GM12878 (cell line): ENCODE results near the gene RARRES2. TPM values are rescaled to one million over a fixed set of nuclear protein-coding genes. Genes with fewer than 3 reads are reported as not detected.
"Not testable (repeated sequence)": the region's sequence is repeated elsewhere in the genome, so short reads cannot be mapped to it uniquely, and the experiment has no call there.

Experiments used
- ATAC-seq: fragments of 200-7000 bp; cut with Tn5 transposase; 3 replicates; pipeline ENCODE4 v1.9.1; 2020; ENCODE audit warnings: mild to moderate bottlenecking, moderate library complexity
- BruUV-seq: library from RNA; stranded (reverse); fragments of 400-500 nt; replicated peaks from 2 replicates; lab custom pipeline; 2021; lab: Mats Ljungman, UMichigan
- CTCF ChIA-PET: fragments of 300-600 bp; sonication (Branson Sonifier 250); formaldehyde crosslinking; extraction: SDS; loops from one replicate; lab custom pipeline; 2021; ENCODE audit warnings: inconsistent platforms; lab: Yijun Ruan, JAX
- POLR2A ChIA-PET: fragments of 350-600 bp; formaldehyde crosslinking; extraction: SDS; loops from one replicate; lab custom pipeline; 2021; ENCODE audit warnings: inconsistent platforms; lab: Charles Lee
- RAD21 ChIA-PET: fragments of 300-600 bp; sonication (Branson Sonifier 250); formaldehyde crosslinking; loops from one replicate; lab custom pipeline; 2023; ENCODE audit warnings: antibody characterized with exemption; ENCODE audit not compliant: unreplicated experiment; lab: Charles Lee
- SMC1A ChIA-PET: fragments of 300-600 bp; sonication (Branson Sonifier 250); formaldehyde crosslinking; loops from one replicate; lab custom pipeline; 2023; ENCODE audit not compliant: unreplicated experiment, uncharacterized antibody; lab: Charles Lee
- DNase-seq: peaks from one replicate; pipeline ENCODE4 v3.0.0-alpha.2; 2011; ENCODE audit warnings: low read depth, low spot score
- FAIRE-seq: peaks from 3 replicates; lab custom pipeline; 2011; peaks lifted over from hg19 to GRCh38; lab: Jason Lieb, UNC
- H2AFZ ChIP-seq: 2 replicates; pipeline ENCODE4 v1.6.0; 2011; ENCODE audit warnings: low read depth, low read length, control low read depth; ENCODE audit not compliant: control insufficient read depth
- H3K27ac ChIP-seq: 2 replicates; pipeline ENCODE4 v1.5.1; 2011; ENCODE audit warnings: control low read depth; ENCODE audit not compliant: control insufficient read depth, insufficient read depth
- H3K27me3 ChIP-seq, 2 experiments: replicated peaks in 1 of 2; 2 replicates each; pipeline versions ENCODE4 v1.6.0 to v1.6.1; 2011; ENCODE audit warnings: low read length in 1 of 2; ENCODE audit not compliant: control insufficient read depth in 2 of 2, insufficient read depth in 2 of 2
- H3K36me3 ChIP-seq, 2 experiments: 2 replicates each; pipeline ENCODE4 v1.5.1; 2011; ENCODE audit warnings: low read length in 1 of 2; ENCODE audit not compliant: control insufficient read depth in 2 of 2, insufficient read depth in 2 of 2
- H3K4me1 ChIP-seq: 2 replicates; pipeline ENCODE4 v1.6.1; 2011; ENCODE audit warnings: mild to moderate bottlenecking, low read length, moderate library complexity, mixed read lengths; ENCODE audit not compliant: control insufficient read depth, insufficient read depth
- H3K4me2 ChIP-seq: 2 replicates; pipeline ENCODE4 v1.6.0; 2011; ENCODE audit warnings: control low read depth; ENCODE audit not compliant: control insufficient read depth, insufficient read depth
- H3K4me3 ChIP-seq: fragments of 200-600 bp; sonication (generic); 2 replicates; pipeline ENCODE4 v1.5.1; 2016
- H3K79me2 ChIP-seq: 2 replicates; pipeline ENCODE4 v1.6.0; 2011; ENCODE audit warnings: low read length; ENCODE audit not compliant: control insufficient read depth, insufficient read depth
- H3K9ac ChIP-seq: 2 replicates; pipeline ENCODE4 v1.8.0; 2011; ENCODE audit warnings: low read length, control low read depth, mixed read lengths; ENCODE audit not compliant: control insufficient read depth, insufficient read depth
- H3K9me3 ChIP-seq: replicated peaks from 3 replicates; pipeline ENCODE4 v1.5.1; 2011; ENCODE audit warnings: mild to moderate bottlenecking, low read length; ENCODE audit not compliant: control insufficient read depth, insufficient read depth
- H4K20me1 ChIP-seq: 2 replicates; pipeline ENCODE4 v1.6.0; 2011; ENCODE audit not compliant: control insufficient read depth, insufficient read depth
- WGBS: methylation state at CpG from one replicate; pipeline ENCODE4 v1.1.6; 2016; ENCODE audit warnings: low lambda C conversion rate; ENCODE audit not compliant: insufficient replicate concordance, insufficient coverage; ENCODE audit errors: missing lambda C conversion rate; 5-methylcytosine and 5-hydroxymethylcytosine counted together
- in situ Hi-C: fragments of 300-500 bp; cut with MboI; formaldehyde crosslinking; loops from 9 replicates; pipeline ENCODE4 v1.14.3; 2018; ENCODE audit warnings: mixed read lengths
- intact Hi-C: fragments of 100-400 bp; cut with micrococcal nuclease; formaldehyde crosslinking; loops from one replicate; pipeline ENCODE4 v1.14.2; 2022; ENCODE audit not compliant: unreplicated experiment
- polyA plus RNA-seq, 11 experiments: library from polyadenylated mRNA; depleted of rRNA in 4 of 11; unstranded in 6 of 11; stranded (reverse) in 5 of 11; fragments of >200 nt; fragmentation: Nextera tagmentation in 4 of 11; fragmentation: Illumina TruSeq in 1 of 11; extraction: Ambion mirVana in 4 of 11; extraction: Trizol in 1 of 11; gene quantifications; 1 replicate in 1 of 11; 2 replicates in 10 of 11; pipeline versions ENCODE4 v1.2.1 to v1.2.3, GENCODE V29; 2011 to 2016; ENCODE audit warnings: inconsistent platforms in 2 of 11, missing spikeins in 2 of 11, low read depth in 1 of 11
- total RNA-seq, 4 experiments: library from RNA; depleted of rRNA in 3 of 4; stranded (reverse); fragments of >200 nt in 3 of 4; fragmentation: Illumina TruSeq in 1 of 4; extraction: Trizol in 1 of 4; gene quantifications; 2 replicates each; pipeline versions ENCODE4 v1.2.1 to v1.2.3, GENCODE V29; 2013 to 2021

Gene RARRES2
- total and polyA plus RNA-seq, 10 of the 15 experiments (the other 5 are each of a cell fraction or from before 2014, with no cell fraction given): 0.13 to 2.2 (median 0.40) TPM; not detected in 3

DNA sequence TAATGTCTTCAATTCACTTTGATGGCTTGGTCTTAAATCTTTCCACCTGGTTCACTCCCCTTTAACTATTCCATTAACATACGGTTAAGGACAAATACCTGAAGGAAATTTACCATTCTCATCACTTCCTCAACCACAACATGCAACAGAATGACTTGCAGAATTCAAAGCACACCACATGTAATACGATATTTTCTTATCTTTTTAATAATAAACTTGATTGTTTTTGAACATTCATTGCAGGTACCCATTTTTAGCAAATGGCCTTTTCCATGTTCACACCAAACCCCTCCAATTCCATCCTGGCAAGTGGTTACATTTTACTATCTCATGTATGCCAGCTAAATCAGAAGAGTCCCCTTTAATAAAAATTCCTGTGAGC is 35.5 kb downstream of the RARRES2 start:
- H2AFZ ChIP-seq, SMC1A ChIA-PET, in situ Hi-C loops, H3K9me3 ChIP-seq, BruUV-seq, H3K27me3 ChIP-seq, POLR2A ChIA-PET, CTCF ChIA-PET, H3K36me3 ChIP-seq, H3K79me2 ChIP-seq, ATAC-seq, FAIRE-seq, H3K9ac ChIP-seq, H3K4me1 ChIP-seq, H3K27ac ChIP-seq, intact Hi-C loops, H3K4me3 ChIP-seq, DNase-seq, H3K4me2 ChIP-seq, RAD21 ChIA-PET, H4K20me1 ChIP-seq: not testable (repeated sequence)
- WGBS: 67% methylated on average over 2 of the region's 2 CpGs

DNA sequence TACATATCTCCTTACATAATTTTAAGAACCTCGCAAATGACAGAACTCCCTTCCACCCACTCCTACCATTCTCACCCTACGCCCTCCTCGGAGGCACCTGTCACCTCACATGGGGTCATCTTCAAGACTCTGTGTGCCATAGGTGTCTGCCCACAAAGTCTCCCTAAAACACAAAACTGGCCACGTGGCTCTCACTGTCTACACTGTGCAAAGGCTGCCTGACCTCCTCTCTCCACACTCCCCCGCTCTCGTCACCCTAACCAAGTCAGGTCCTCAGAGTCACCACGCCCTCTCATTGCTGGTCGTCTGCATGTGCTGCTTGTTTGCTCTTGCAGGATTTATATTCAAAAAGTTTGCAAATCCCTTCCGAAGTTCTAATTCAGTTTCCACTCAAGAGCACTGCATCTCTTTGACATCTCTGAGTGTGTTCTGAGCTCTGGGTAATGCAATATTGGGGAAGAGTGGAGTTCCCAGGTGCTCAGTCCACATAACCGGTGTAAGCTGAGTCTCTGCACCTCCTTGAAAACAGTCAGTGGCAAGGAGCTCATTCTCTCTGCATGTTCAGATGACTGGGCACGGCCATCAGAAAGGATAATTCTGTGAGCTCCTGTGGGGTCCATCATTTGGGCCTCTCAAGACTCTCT is 36.0 kb downstream of the RARRES2 start:
- H3K79me2 ChIP-seq, H4K20me1 ChIP-seq, POLR2A ChIA-PET, BruUV-seq, H3K4me3 ChIP-seq, DNase-seq, H2AFZ ChIP-seq, H3K36me3 ChIP-seq, CTCF ChIA-PET, H3K4me1 ChIP-seq, in situ Hi-C loops, RAD21 ChIA-PET, FAIRE-seq, H3K27me3 ChIP-seq, H3K4me2 ChIP-seq, H3K9me3 ChIP-seq, H3K27ac ChIP-seq, ATAC-seq, SMC1A ChIA-PET, H3K9ac ChIP-seq, intact Hi-C loops: not testable (repeated sequence)
- 67% methylated on average over 10 of the region's 11 CpGs for WGBS

GRCh38 chr7:150304499-150305258 is 36.8 kb downstream of the RARRES2 start:
- FAIRE-seq, DNase-seq, H3K27ac ChIP-seq, SMC1A ChIA-PET, RAD21 ChIA-PET, H3K4me1 ChIP-seq, H3K36me3 ChIP-seq, H3K27me3 ChIP-seq, CTCF ChIA-PET, BruUV-seq, intact Hi-C loops, H3K4me3 ChIP-seq, H3K9me3 ChIP-seq, H2AFZ ChIP-seq, H3K4me2 ChIP-seq, in situ Hi-C loops, H3K79me2 ChIP-seq, H3K9ac ChIP-seq, H4K20me1 ChIP-seq, POLR2A ChIA-PET, ATAC-seq: not testable (repeated sequence)
- WGBS: 78% methylated on average over 6 of the region's 8 CpGs

GRCh38 chr7:150302908-150303310 is 38.5 kb downstream of the RARRES2 start:
- POLR2A ChIA-PET, H3K4me3 ChIP-seq, H3K27ac ChIP-seq, intact Hi-C loops, H3K9me3 ChIP-seq, BruUV-seq, H3K4me1 ChIP-seq, H2AFZ ChIP-seq, H3K27me3 ChIP-seq, FAIRE-seq, SMC1A ChIA-PET, RAD21 ChIA-PET, DNase-seq, H3K9ac ChIP-seq, H3K4me2 ChIP-seq, ATAC-seq, CTCF ChIA-PET, in situ Hi-C loops, H3K79me2 ChIP-seq, H3K36me3 ChIP-seq, H4K20me1 ChIP-seq: not testable (repeated sequence)
- 42% methylated on average over 1 of the region's 1 CpG for WGBS
